K562 (cell line): ENCODE measurements around the gene BDKRB2. TPM values are rescaled to one million over a fixed set of nuclear protein-coding genes. Genes with fewer than 3 reads are reported as not detected.

Experiments
- ATAC-seq: fragments of 200-7000 bp; cut with Tn5 transposase; 3 replicates; pipeline ENCODE4 v1.9.1; 2020; ENCODE audit warnings: moderate library complexity
- BruUV-seq: library from RNA; stranded (reverse); fragments of 400-500 nt; replicated peaks from 2 replicates; lab custom pipeline; 2021; lab: Mats Ljungman, UMichigan
- CTCF ChIA-PET: fragments of 300-600 bp; formaldehyde crosslinking; extraction: SDS; loops from one replicate; lab custom pipeline; 2021; ENCODE audit warnings: low intra/inter-chr PET ratio; lab: Yijun Ruan, JAX
- POLR2A ChIA-PET: fragments of 300-600, 350-650 bp; sonication (Branson Sonifier 250); formaldehyde crosslinking; extraction: SDS; loops from one replicate; lab custom pipeline; 2021; ENCODE audit warnings: antibody characterized with exemption, inconsistent platforms; lab: Yijun Ruan, JAX
- DNase-seq, 4 experiments: peaks; one replicate each; pipeline versions ENCODE4 v3.0.0 to v3.0.0-alpha.2; 2011 to 2018; ENCODE audit warnings: low spot score in 3 of 4, mixed read lengths in 3 of 4; ENCODE audit errors: extremely low read depth in 1 of 4
- FAIRE-seq: peaks from 2 replicates; lab custom pipeline; 2011; peaks lifted over from hg19 to GRCh38; lab: Jason Lieb, UNC
- H2AFZ ChIP-seq: 2 replicates; pipeline ENCODE4 v1.6.0; 2011; ENCODE audit warnings: low read depth, low read length, control low read depth, inconsistent platforms
- H3K27ac ChIP-seq: fragments of 200-600 bp; 3 replicates; pipeline ENCODE4 v1.8.0; 2011; ENCODE audit warnings: low read depth, mild to moderate bottlenecking, control low read depth, inconsistent platforms, low read length, moderate library complexity, mixed read lengths; ENCODE audit errors: extremely low read depth
- H3K27me3 ChIP-seq, 2 experiments: fragments of 300-600 bp in 1 of 2; 2 replicates in 1 of 2; 3 replicates in 1 of 2; pipeline versions ENCODE4 v1.6.0 to v1.8.0; 2011; ENCODE audit warnings: inconsistent platforms in 2 of 2, low read length in 2 of 2, mild to moderate bottlenecking in 1 of 2, mixed read lengths in 1 of 2, moderate library complexity in 1 of 2; ENCODE audit not compliant: control insufficient read depth in 2 of 2, insufficient read depth in 2 of 2
- H3K36me3 ChIP-seq: fragments of 300-600 bp; 3 replicates; pipeline ENCODE4 v1.8.0; 2011; ENCODE audit warnings: mild to moderate bottlenecking, low read length, inconsistent platforms; ENCODE audit not compliant: control insufficient read depth, insufficient read depth
- H3K4me1 ChIP-seq, 2 experiments: fragments of 200-600 bp in 1 of 2; replicated peaks in 1 of 2; 2 replicates in 1 of 2; 3 replicates in 1 of 2; pipeline versions ENCODE4 v1.5.1 to v1.8.0; 2011; ENCODE audit warnings: inconsistent platforms in 2 of 2, low read length in 2 of 2, mild to moderate bottlenecking in 1 of 2, mixed read lengths in 1 of 2, moderate library complexity in 1 of 2; ENCODE audit not compliant: control insufficient read depth in 2 of 2, insufficient read depth in 2 of 2
- H3K4me2 ChIP-seq: 2 replicates; pipeline ENCODE4 v1.6.1; 2011; ENCODE audit warnings: low read length, control low read depth, inconsistent platforms, mixed read lengths; ENCODE audit not compliant: insufficient read depth
- H3K4me3 ChIP-seq: fragments of 200-600 bp; sonication (generic), shearing (Covaris generic); 2 replicates; pipeline ENCODE4 v1.5.1; 2016; ENCODE audit warnings: control low read depth, inconsistent platforms
- H3K79me2 ChIP-seq: fragments of 200-600 bp; 3 replicates; pipeline ENCODE4 v1.8.0; 2011; ENCODE audit warnings: low read length, inconsistent platforms; ENCODE audit not compliant: control insufficient read depth, insufficient read depth
- H3K9ac ChIP-seq, 2 experiments: 2 replicates each; pipeline versions ENCODE4 v1.6.0 to v1.6.1; 2011; ENCODE audit warnings: low read depth in 2 of 2, low read length in 2 of 2, control low read depth in 1 of 2, inconsistent platforms in 1 of 2, mild to moderate bottlenecking in 1 of 2, mixed read lengths in 1 of 2; ENCODE audit not compliant: insufficient read depth in 1 of 2
- H3K9me1 ChIP-seq: one replicate; pipeline ENCODE4 v1.6.0; 2011; ENCODE audit warnings: inconsistent platforms, mild to moderate bottlenecking, low read length, moderate library complexity; ENCODE audit not compliant: control insufficient read depth, insufficient read depth
- H3K9me3 ChIP-seq: replicated peaks from 2 replicates; pipeline ENCODE4 v1.5.1; 2011; ENCODE audit warnings: low read depth, low read length, inconsistent platforms; ENCODE audit not compliant: control insufficient read depth, insufficient read depth
- H4K20me1 ChIP-seq: replicated peaks from 2 replicates; pipeline ENCODE4 v1.6.1; 2011; ENCODE audit warnings: low read length, inconsistent platforms, mixed read lengths; ENCODE audit not compliant: control insufficient read depth, insufficient read depth
- DMBX1 ChIP-seq: fragments of 250-450 bp; sonication (Bioruptor Pico); IDR thresholded peaks from 2 replicates; pipeline ENCODE4 v1.8.0; 2022; ENCODE audit warnings: inconsistent platforms, mild to moderate bottlenecking, moderate library complexity, borderline replicate concordance
- HOXB6 ChIP-seq: fragments of 250-450 bp; sonication (Bioruptor Pico); IDR thresholded peaks from 2 replicates; pipeline ENCODE4 v1.5.1; 2022; ENCODE audit warnings: mild to moderate bottlenecking, borderline replicate concordance
- MCM3 ChIP-seq: fragments of 450-650 bp; IDR thresholded peaks from 2 replicates; pipeline ENCODE4 v1.6.1; 2016
- NCOA2 ChIP-seq, 2 experiments: fragments of 450-650 bp; IDR thresholded peaks; 2 replicates each; pipeline ENCODE4 v1.6.1; 2018; ENCODE audit warnings: mild to moderate bottlenecking in 2 of 2, moderate library complexity in 1 of 2; ENCODE audit not compliant: partially characterized antibody in 2 of 2
- NR1H2 ChIP-seq: sonication (generic); formaldehyde crosslinking; IDR thresholded peaks from 2 replicates; pipeline ENCODE4 v1.4.0; 2020; ENCODE audit warnings: mild to moderate bottlenecking, missing genetic modification reagents
- NR4A1 ChIP-seq, 2 experiments: fragments of 250-450 bp in 1 of 2; fragments of 450-650 bp in 1 of 2; sonication (Bioruptor Pico) in 1 of 2; IDR thresholded peaks; 2 replicates each; pipeline versions ENCODE4 v1.4.0 to v1.6.1; 2016 to 2020; ENCODE audit warnings: mild to moderate bottlenecking in 2 of 2, missing compliant biosample characterization in 1 of 2, missing genetic modification characterization in 1 of 2, moderate library complexity in 1 of 2
- PREB ChIP-seq: sonication (generic); formaldehyde crosslinking; IDR thresholded peaks from 2 replicates; pipeline ENCODE4 v1.8.1; 2023; ENCODE audit warnings: mild to moderate bottlenecking, missing genetic modification reagents
- SIN3B ChIP-seq: fragments of 450-650 bp; IDR thresholded peaks from 2 replicates; pipeline ENCODE4 v1.6.1; 2017; ENCODE audit warnings: low read depth, mild to moderate bottlenecking, moderate library complexity
- TEAD1 ChIP-seq, 2 experiments: fragments of 450-650 bp in 1 of 2; sonication (generic) in 1 of 2; formaldehyde crosslinking; IDR thresholded peaks; 2 replicates each; pipeline versions ENCODE4 v1.4.0 to v1.8.0; 2020 to 2022; ENCODE audit warnings: mild to moderate bottlenecking in 2 of 2, missing genetic modification reagents in 1 of 2
- ZBTB33 ChIP-seq: sonication (generic); formaldehyde crosslinking; IDR thresholded peaks from 2 replicates; pipeline ENCODE4 v1.8.1; 2023; ENCODE audit warnings: mild to moderate bottlenecking, missing genetic modification reagents
- ZMIZ1 ChIP-seq, 2 experiments: fragments of 150-350 bp in 1 of 2; IDR thresholded peaks; 2 replicates each; pipeline ENCODE4 v1.6.1; 2012 to 2016; ENCODE audit warnings: low read depth in 2 of 2, low read length in 2 of 2, mild to moderate bottlenecking in 1 of 2, moderate library complexity in 1 of 2
- WGBS: fragments of 100-300 bp; shearing (Covaris generic); methylation state at CpG from one replicate; pipeline ENCODE4 v1.1.6; 2016; ENCODE audit warnings: low coverage, mixed read lengths; ENCODE audit not compliant: insufficient coverage; ENCODE audit errors: missing lambda C conversion rate; 5-methylcytosine and 5-hydroxymethylcytosine counted together
- in situ Hi-C: fragments of 300-500 bp; cut with MboI; formaldehyde crosslinking; loops from 4 replicates; pipeline ENCODE4 v1.15.0; 2018; ENCODE audit warnings: inconsistent platforms, mixed read lengths
- intact Hi-C: fragments of 100-400 bp; cut with micrococcal nuclease; formaldehyde crosslinking; loops from 2 replicates; pipeline ENCODE4 v1.14.2; 2022
- polyA plus RNA-seq, 8 experiments: library from polyadenylated mRNA; depleted of rRNA in 4 of 8; stranded (reverse) in 5 of 8; unstranded in 3 of 8; fragments of >200 nt; fragmentation: Nextera tagmentation in 2 of 8; fragmentation: Illumina TruSeq in 1 of 8; extraction: Ambion mirVana in 2 of 8; extraction: Trizol in 1 of 8; gene quantifications; 2 replicates each; pipeline versions ENCODE4 v1.2.1 to v1.2.3, GENCODE V29; 2011 to 2014; ENCODE audit warnings: inconsistent platforms in 1 of 8, missing spikeins in 1 of 8
- total RNA-seq, 7 experiments: library from RNA; depleted of rRNA in 6 of 7; stranded (reverse); fragments of >200 nt in 6 of 7; fragmentation: Illumina TruSeq in 2 of 7; extraction: Trizol in 2 of 7; gene quantifications; 2 replicates each; pipeline versions ENCODE4 v1.2.1 to v1.2.3, GENCODE V29; 2011 to 2021; ENCODE audit warnings: low replicate concordance in 1 of 7
- TF ChIP-seq, protein P1 (sequence below): fragments of 450-650 bp; IDR thresholded peaks from 2 replicates; pipeline ENCODE4 v1.6.1; 2016; ENCODE audit warnings: antibody characterized with exemption

BDKRB2 gene
- total and polyA plus RNA-seq, 9 of the 15 experiments (the other 6 are each of a cell fraction or from before 2014, with no cell fraction given) = 0.02 TPM; not detected in 8

- TF ChIP-seq MCM3 = no peak
- no peak for TF ChIP-seq ZBTB33 (CRISPR knock-in tag)
- no peak for TF ChIP-seq NR1H2 (CRISPR knock-in tag)
- no peak for TF ChIP-seq TEAD1 (CRISPR knock-in tag; IDR thresholded peaks at IDR 0.05)
- TF ChIP-seq, protein P1, sequence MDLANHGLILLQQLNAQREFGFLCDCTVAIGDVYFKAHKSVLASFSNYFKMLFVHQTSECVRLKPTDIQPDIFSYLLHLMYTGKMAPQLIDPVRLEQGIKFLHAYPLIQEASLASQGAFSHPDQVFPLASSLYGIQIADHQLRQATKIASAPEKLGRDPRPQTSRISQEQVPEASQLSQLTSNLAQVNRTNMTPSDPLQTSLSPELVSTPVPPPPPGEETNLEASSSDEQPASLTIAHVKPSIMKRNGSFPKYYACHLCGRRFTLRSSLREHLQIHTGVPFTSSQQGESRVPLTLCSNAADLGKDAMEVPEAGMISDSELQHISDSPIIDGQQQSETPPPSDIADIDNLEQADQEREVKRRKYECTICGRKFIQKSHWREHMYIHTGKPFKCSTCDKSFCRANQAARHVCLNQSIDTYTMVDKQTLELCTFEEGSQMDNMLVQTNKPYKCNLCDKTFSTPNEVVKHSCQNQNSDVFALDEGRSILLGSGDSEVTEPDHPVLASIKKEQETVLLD = no peak
- no peak for TF ChIP-seq HOXB6 (CRISPR knock-in tag)
These were observed 8.3 kb downstream of the BDKRB2 start (continued) for GRCh38 chr14:96212896-96213295.

DNA sequence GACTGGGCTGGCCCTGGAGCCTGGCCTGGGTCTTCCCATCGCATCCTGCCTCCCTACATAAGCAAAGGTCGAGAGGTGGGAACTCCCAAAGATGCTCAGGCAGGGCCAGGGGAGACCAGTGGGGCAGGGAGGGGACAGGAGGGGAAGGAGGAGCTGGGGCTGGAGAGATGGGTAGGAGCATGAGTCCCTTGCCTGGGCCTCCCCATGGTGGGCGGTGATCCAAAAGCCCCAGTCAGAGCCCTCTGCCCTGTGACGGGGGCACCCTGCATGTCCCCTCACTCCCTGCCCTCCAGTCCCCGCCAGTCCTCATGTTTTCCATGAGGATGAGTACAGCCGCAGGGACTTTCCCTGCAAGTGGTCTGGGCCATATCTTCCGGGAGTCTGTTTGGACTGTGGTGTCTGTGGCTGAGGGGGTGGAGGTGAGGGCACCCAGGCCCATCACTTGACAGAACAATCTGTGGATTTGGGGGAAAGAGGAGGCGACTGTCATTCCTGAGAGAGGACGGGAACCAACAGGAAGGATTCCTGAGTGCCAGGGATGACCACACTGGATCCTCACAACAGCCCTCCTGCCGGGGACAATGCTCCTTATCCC lies 9.3 kb downstream of the BDKRB2 start:
- no peak overlapping the region for H3K27ac ChIP-seq
- DNase-seq = no peak
- H3K9ac ChIP-seq = no peak overlapping the region
- peaks cover 2 to 27% of the 10 kb centered on the region in 2 experiments; a peak in 3 of 5 replicates for H3K27me3 ChIP-seq
- intact Hi-C loops (no loop called here), in situ Hi-C loops (no loop called here)
- no peak overlapping the region for H3K4me3 ChIP-seq
- H3K9me3 ChIP-seq = no peaks in the 10 kb centered on the region
- no peaks in the 10 kb centered on the region for H3K79me2 ChIP-seq
- no peaks in the 10 kb centered on the region for H3K4me1 ChIP-seq
- 0% methylated on average over 6 of the region's 10 CpGs for WGBS
- no peak for FAIRE-seq
- H4K20me1 ChIP-seq = no peaks in the 10 kb centered on the region; the same call in 1 of the 2 replicates
- no peak for ATAC-seq
- H3K36me3 ChIP-seq = no peaks in the 10 kb centered on the region
- no TSS peak for BruUV-seq
- H2AFZ ChIP-seq = no peak overlapping the region
- H3K4me2 ChIP-seq = no peak overlapping the region
- no peaks in the 10 kb centered on the region for H3K9me1 ChIP-seq
- CTCF ChIA-PET = no interaction called here
- POLR2A ChIA-PET = interaction anchor here (0.7 kb wide), 1 partner anchor 93 kb away, joined by 3 read pairs; no protein-coding TSS in a partner anchor
- TF ChIP-seq SIN3B = no peak
- TF ChIP-seq PREB (CRISPR knock-in tag) = no peak
- TF ChIP-seq NR4A1 (CRISPR knock-in tag; IDR thresholded peaks at IDR 0.05) = no peak
- TF ChIP-seq NR4A1 (tag; IDR thresholded peaks at IDR 0.05) = no peak
- TF ChIP-seq ZMIZ1 (IDR thresholded peaks at IDR 0.05; ENCODE audit: low read depth in 2 of 2, low read length in 2 of 2) = no peak
- no peak for TF ChIP-seq DMBX1 (CRISPR knock-in tag)
- TF ChIP-seq NCOA2 (IDR thresholded peaks at IDR 0.05; ENCODE audit: partially characterized antibody in 2 of 2) = no peak
